H1 (cell line): ENCODE measurements around the gene LTO1.

Source experiments
- CTCF ChIP-seq, 3 experiments: IDR thresholded peaks; 1 replicate in 2 of 3; 2 replicates in 1 of 3; pipeline versions ENCODE4 v1.5.1 to v1.6.1; 2011; ENCODE audit warnings: low read length in 3 of 3, mild to moderate bottlenecking in 3 of 3, inconsistent platforms in 2 of 3, low read depth in 1 of 3, moderate library complexity in 1 of 3; ENCODE audit not compliant: insufficient read depth in 1 of 3; ENCODE audit errors: control extremely low read depth in 1 of 3
- MAFK ChIP-seq: IDR thresholded peaks from 2 replicates; pipeline ENCODE4 v1.6.1; 2012; ENCODE audit warnings: low read depth, mild to moderate bottlenecking, improper control_type of control experiment, low read length
- RFX5 ChIP-seq: IDR thresholded peaks from 2 replicates; pipeline ENCODE4 v1.6.1; 2011; ENCODE audit warnings: low read depth, low read length, improper control_type of control experiment, borderline replicate concordance
- TF ChIP-seq, protein P1 (sequence below): IDR thresholded peaks from 2 replicates; pipeline ENCODE4 v1.6.1; 2012; ENCODE audit warnings: inconsistent platforms

DNA sequence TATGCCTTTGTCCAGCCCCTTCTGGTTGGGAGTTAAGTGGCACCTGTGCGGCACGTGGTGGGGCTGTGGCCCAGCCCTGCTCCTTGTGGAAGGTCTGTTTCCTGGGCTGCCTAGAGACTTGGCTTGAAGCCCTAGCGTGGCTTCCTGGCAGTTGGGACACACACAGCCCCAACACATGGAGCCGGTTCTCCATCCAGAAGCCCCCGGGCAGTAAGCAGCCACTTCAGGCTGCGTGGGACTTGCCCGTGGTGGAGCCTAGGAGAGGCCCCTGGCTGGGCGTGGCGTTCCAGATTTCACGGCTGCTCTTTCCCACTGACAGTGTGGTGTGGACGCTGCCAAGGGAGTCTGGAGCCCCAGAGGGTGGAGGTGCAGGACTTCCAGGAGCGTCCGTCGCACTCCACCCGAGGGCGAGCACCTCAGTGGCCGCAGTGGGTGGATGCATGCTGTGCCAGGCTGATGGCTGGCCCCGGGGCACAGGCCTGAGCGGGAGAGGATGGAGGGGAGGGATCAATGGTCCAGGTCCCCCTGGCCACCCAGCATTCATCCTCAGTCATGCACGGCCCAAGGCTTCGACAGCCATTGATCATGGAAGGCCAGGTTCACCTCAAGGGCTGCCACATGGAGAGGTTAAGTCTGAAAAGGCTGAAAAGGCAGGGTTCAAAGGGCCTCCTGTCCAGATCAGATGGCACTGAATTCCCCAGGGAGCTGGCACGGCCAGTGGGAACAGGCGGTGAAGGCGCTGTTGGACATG, 24.9 kb downstream of the LTO1 start:
- TF ChIP-seq MAFK (no peak), RFX5 (no peak), CTCF (IDR thresholded peaks at IDR 0.05; ENCODE audit: control extremely low read depth in 1 of 3, insufficient read depth in 1 of 3, low read depth in 1 of 3, low read length in 3 of 3) (no peak)
- TF ChIP-seq, protein P1, sequence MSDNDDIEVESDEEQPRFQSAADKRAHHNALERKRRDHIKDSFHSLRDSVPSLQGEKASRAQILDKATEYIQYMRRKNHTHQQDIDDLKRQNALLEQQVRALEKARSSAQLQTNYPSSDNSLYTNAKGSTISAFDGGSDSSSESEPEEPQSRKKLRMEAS = no peak
